Colonic mucosa (tissue), 4 donors: Measurements from ENCODE around the gene SOX13. TPM values are rescaled to one million over a fixed set of nuclear protein-coding genes. Genes with fewer than 3 reads are reported as not detected.

Experiments
- DNase-seq: peaks from one replicate; pipeline ENCODE4 v3.0.0-alpha.2; 2020
- H3K27ac ChIP-seq: fragments of 200-600 bp; one replicate; pipeline ENCODE4 v1.8.0; 2021
- H3K27me3 ChIP-seq: fragments of 200-600 bp; one replicate; pipeline ENCODE4 v1.8.0; 2021
- H3K36me3 ChIP-seq: fragments of 200-600 bp; one replicate; pipeline ENCODE4 v1.8.0; 2021
- H3K4me1 ChIP-seq: fragments of 200-600 bp; one replicate; pipeline ENCODE4 v1.8.0; 2021; ENCODE audit warnings: mild to moderate bottlenecking
- H3K4me3 ChIP-seq: fragments of 200-600 bp; one replicate; pipeline ENCODE4 v1.8.0; 2021
- H3K9ac ChIP-seq, 2 donors: one replicate each; pipeline ENCODE4 v1.7.0; 2013; ENCODE audit warnings: control low read depth in 2 of 2, low read depth in 2 of 2, low read length in 2 of 2
- H3K9me3 ChIP-seq: fragments of 200-600 bp; one replicate; pipeline ENCODE4 v1.8.0; 2021
- CTCF ChIP-seq: fragments of 200-600 bp; IDR thresholded peaks from one replicate; pipeline ENCODE4 v1.8.0; 2022; ENCODE audit warnings: antibody characterized with exemption, mild to moderate bottlenecking
- intact Hi-C: fragments of 100-400 bp; cut with DNase I; formaldehyde crosslinking; loops from one replicate; pipeline ENCODE4 v1.14.1; 2022
- total RNA-seq, 2 donors: library from RNA; stranded (reverse); fragmentation: NEBNext Ultra II Directional in 1 of 2; extraction: Animal tissue kit (Norgen Biotek cat#: 25700) in 1 of 2; gene quantifications; one replicate each; pipeline ENCODE4 v1.2.1, GENCODE V29; 2021
- donor health status: healthy.
- donor health status: DM: no; HTN: no; CAD: no.
- donor health status: DM: no; HTN: no; CAD: no.

Gene SOX13
- total RNA-seq, 2 donors from 2014 or later = 34.9 to 35.1 TPM

- Histone ChIP-seq H3K4me3 (no peak overlapping the region), H3K4me1 (no peaks in the 10 kb centered on the region), H3K9ac (no peak overlapping the region), H3K36me3 (no peaks in the 10 kb centered on the region), H3K27ac (no peak overlapping the region), H3K9me3 (no peaks in the 10 kb centered on the region), H3K27me3 (no peaks in the 10 kb centered on the region)
- intact Hi-C loops = no loop called here
- DNase-seq = no peak
- no peak for TF ChIP-seq CTCF
Observed at GRCh38 chr1:204136814-204137213, 63.9 kb downstream of the SOX13 start.

- intact Hi-C loops = no loop called here
- no peak for TF ChIP-seq CTCF
- Histone ChIP-seq H3K4me3 (no peak overlapping the region), H3K36me3 (no peaks in the 10 kb centered on the region), H3K27me3 (no peaks in the 10 kb centered on the region), H3K9me3 (no peaks in the 10 kb centered on the region), H3K9ac (no peak overlapping the region), H3K27ac (no peak overlapping the region), H3K4me1 (no peaks in the 10 kb centered on the region)
- no peak for DNase-seq
Observed at GRCh38 chr1:204139088-204139487, 66.2 kb downstream of the SOX13 start.

GRCh38 chr1:204139952-204140351 lies 67.0 kb downstream of the SOX13 start:
- no peak for TF ChIP-seq CTCF
- H3K9me3 ChIP-seq = no peaks in the 10 kb centered on the region
- no peak overlapping the region for H3K9ac ChIP-seq
- no peaks in the 10 kb centered on the region for H3K4me1 ChIP-seq
- no peaks in the 10 kb centered on the region for H3K36me3 ChIP-seq
- no peaks in the 10 kb centered on the region for H3K27me3 ChIP-seq
- no peak overlapping the region for H3K27ac ChIP-seq
- DNase-seq = no peak
- H3K4me3 ChIP-seq = no peak overlapping the region
- intact Hi-C loops = no loop called here

- H3K27me3 ChIP-seq = no peaks in the 10 kb centered on the region
- H3K9ac ChIP-seq = no peak overlapping the region
- no peak for DNase-seq
- H3K27ac ChIP-seq = no peak overlapping the region
- no peak overlapping the region for H3K4me3 ChIP-seq
- H3K9me3 ChIP-seq = no peaks in the 10 kb centered on the region
- no peaks in the 10 kb centered on the region for H3K4me1 ChIP-seq
- no peaks in the 10 kb centered on the region for H3K36me3 ChIP-seq
- intact Hi-C loops = no loop called here
- no peak for TF ChIP-seq CTCF
Observed at GRCh38 chr1:204141131-204141530, 68.2 kb downstream of the SOX13 start.

GRCh38 chr1:204142032-204142974 lies 69.4 kb downstream of the SOX13 start:
- TF ChIP-seq CTCF = no peak
- intact Hi-C loops = no loop called here
- Histone ChIP-seq H3K9me3 (no peaks in the 10 kb centered on the region), H3K4me3 (no peak overlapping the region), H3K9ac (no peak overlapping the region), H3K27ac (no peak overlapping the region), H3K27me3 (no peaks in the 10 kb centered on the region), H3K36me3 (no peaks in the 10 kb centered on the region), H3K4me1 (no peaks in the 10 kb centered on the region)
- DNase-seq = no peak
